ENCODE results near the gene MED13L.

GRCh38 chr12:115932066-115932465, 345.4 kb downstream of the MED13L start:
- no peak for TF ChIP-seq CTCF (IDR thresholded peaks at IDR 0.05; ENCODE audit: insufficient read depth, low read length, poor library complexity, severe bottlenecking)
- no peak for TF ChIP-seq EZH2phosphoT487 (conservative IDR thresholded peaks at IDR 0.05; ENCODE audit: low read length)

All from SU-DHL-6 (cell line).